HEK293 (cell line): ENCODE measurements around the gene COL8A1.

Experiments
- CTCF ChIA-PET: fragments of 350-600 bp; formaldehyde crosslinking; extraction: SDS; loops from one replicate; lab custom pipeline; 2021; ENCODE audit warnings: antibody characterized with exemption; lab: Yijun Ruan, JAX
- POLR2A ChIA-PET: fragments of 300-600 bp; formaldehyde crosslinking; extraction: SDS; loops from one replicate; lab custom pipeline; 2020; ENCODE audit warnings: antibody characterized with exemption, inconsistent platforms; lab: Yijun Ruan, JAX
- H3K27ac ChIP-seq: fragments of 200-500 bp; sonication (Bioruptor generic); 2 replicates; pipeline ENCODE4 v1.5.1; 2014; ENCODE audit warnings: low read depth, low read length, control low read depth, inconsistent platforms; ENCODE audit errors: extremely low read depth
- H3K36me3 ChIP-seq, 2 experiments: fragments of 200-500 bp in 1 of 2; sonication (Bioruptor generic) in 1 of 2; 1 replicate in 1 of 2; 2 replicates in 1 of 2; pipeline ENCODE4 v1.5.1; 2014 to 2017; ENCODE audit warnings: inconsistent platforms in 2 of 2, low read length in 2 of 2; ENCODE audit not compliant: control insufficient read depth in 2 of 2, insufficient read depth in 1 of 2
- H3K4me1 ChIP-seq: fragments of 200-500 bp; sonication (Bioruptor generic); 2 replicates; pipeline ENCODE4 v1.5.1; 2014; ENCODE audit warnings: mild to moderate bottlenecking, low read length, inconsistent platforms; ENCODE audit not compliant: control insufficient read depth, insufficient read depth
- H3K4me3 ChIP-seq: 2 replicates; pipeline ENCODE4 v1.5.1; 2011; ENCODE audit warnings: low read depth, mild to moderate bottlenecking, control low read depth, low read length, moderate library complexity
- H3K9me3 ChIP-seq: fragments of 200-500 bp; sonication (Bioruptor generic); 2 replicates; pipeline ENCODE4 v1.5.1; 2014; ENCODE audit warnings: low read depth, low read length, inconsistent platforms; ENCODE audit not compliant: control insufficient read depth, insufficient read depth
- GLI2 ChIP-seq: fragments of 450-650 bp; formaldehyde crosslinking; IDR thresholded peaks from 2 replicates; pipeline ENCODE4; 2017; ENCODE audit warnings: missing biosample characterization, missing genetic modification characterization, low read depth, borderline replicate concordance
- RBAK ChIP-seq: fragments of 450-650 bp; formaldehyde crosslinking; IDR thresholded peaks from 2 replicates; pipeline ENCODE4 v1.5.1; 2016; ENCODE audit warnings: missing biosample characterization, missing genetic modification characterization
- SCRT2 ChIP-seq: fragments of 450-650 bp; formaldehyde crosslinking; IDR thresholded peaks from 2 replicates; pipeline ENCODE4 v1.5.1; 2016; ENCODE audit warnings: missing biosample characterization, missing genetic modification characterization
- YY1 ChIP-seq: fragments of 450-650 bp; formaldehyde crosslinking; IDR thresholded peaks from 2 replicates; pipeline ENCODE4 v1.5.1; 2018; ENCODE audit warnings: missing biosample characterization, missing genetic modification characterization
- ZBTB20 ChIP-seq: fragments of 450-650 bp; formaldehyde crosslinking; IDR thresholded peaks from 2 replicates; pipeline ENCODE4 v1.5.1; 2016; ENCODE audit warnings: missing biosample characterization, missing genetic modification characterization
- ZFHX2 ChIP-seq: fragments of 450-650 bp; formaldehyde crosslinking; conservative IDR thresholded peaks from 2 replicates; pipeline ENCODE4 v1.5.1; 2016; ENCODE audit warnings: missing biosample characterization, missing genetic modification characterization
- ZNF121 ChIP-seq: fragments of 450-650 bp; formaldehyde crosslinking; IDR thresholded peaks from 2 replicates; pipeline ENCODE4 v1.5.1; 2016; ENCODE audit warnings: missing biosample characterization, missing genetic modification characterization
- ZNF239 ChIP-seq: fragments of 450-650 bp; formaldehyde crosslinking; IDR thresholded peaks from 2 replicates; pipeline ENCODE4 v1.5.1; 2016; ENCODE audit warnings: missing biosample characterization, missing genetic modification characterization
- ZNF366 ChIP-seq: fragments of 450-650 bp; formaldehyde crosslinking; conservative IDR thresholded peaks from 2 replicates; pipeline ENCODE4 v1.5.1; 2016; ENCODE audit warnings: missing biosample characterization, missing genetic modification characterization
- ZNF558 ChIP-seq: fragments of 450-650 bp; formaldehyde crosslinking; IDR thresholded peaks from 2 replicates; pipeline ENCODE4 v1.5.1; 2016; ENCODE audit warnings: missing biosample characterization, missing genetic modification characterization
- ZNF571 ChIP-seq: fragments of 450-650 bp; formaldehyde crosslinking; IDR thresholded peaks from 2 replicates; pipeline ENCODE4 v1.5.0; 2017; ENCODE audit warnings: missing biosample characterization, missing genetic modification characterization
- ZNF660 ChIP-seq: fragments of 450-650 bp; IDR thresholded peaks from 2 replicates; pipeline ENCODE4 v1.5.1; 2018; ENCODE audit warnings: missing biosample characterization, mild to moderate bottlenecking, missing genetic modification characterization
- ZNF791 ChIP-seq: fragments of 450-650 bp; formaldehyde crosslinking; IDR thresholded peaks from 2 replicates; pipeline ENCODE4 v1.5.1; 2016; ENCODE audit warnings: missing biosample characterization, missing genetic modification characterization
- ZSCAN16 ChIP-seq: fragments of 450-650 bp; formaldehyde crosslinking; IDR thresholded peaks from 2 replicates; pipeline ENCODE4 v1.5.1; 2016; ENCODE audit warnings: missing biosample characterization, missing genetic modification characterization
- TF ChIP-seq, protein P1 (sequence below): fragments of 450-650 bp; formaldehyde crosslinking; conservative IDR thresholded peaks from 2 replicates; pipeline ENCODE4 v1.5.1; 2016; ENCODE audit warnings: low read depth, missing biosample characterization, missing genetic modification characterization
- TF ChIP-seq, protein P2 (sequence below): fragments of 450-650 bp; formaldehyde crosslinking; conservative IDR thresholded peaks from 2 replicates; pipeline ENCODE4 v1.5.1; 2016; ENCODE audit warnings: low read depth, missing biosample characterization, missing genetic modification characterization
- TF ChIP-seq, protein P3 (sequence below): fragments of 450-650 bp; formaldehyde crosslinking; IDR thresholded peaks from 2 replicates; pipeline ENCODE4; 2016; ENCODE audit warnings: missing biosample characterization, missing genetic modification characterization
- TF ChIP-seq, protein P4 (sequence below): fragments of 450-650 bp; formaldehyde crosslinking; IDR thresholded peaks from 2 replicates; pipeline ENCODE4 v1.5.1; 2016; ENCODE audit warnings: missing biosample characterization, missing genetic modification characterization
- TF ChIP-seq, protein P5 (sequence below): IDR thresholded peaks from 2 replicates; pipeline ENCODE4 v1.6.1; 2011; ENCODE audit warnings: mild to moderate bottlenecking, low read depth, low read length, borderline replicate concordance

The COL8A1 gene

DNA sequence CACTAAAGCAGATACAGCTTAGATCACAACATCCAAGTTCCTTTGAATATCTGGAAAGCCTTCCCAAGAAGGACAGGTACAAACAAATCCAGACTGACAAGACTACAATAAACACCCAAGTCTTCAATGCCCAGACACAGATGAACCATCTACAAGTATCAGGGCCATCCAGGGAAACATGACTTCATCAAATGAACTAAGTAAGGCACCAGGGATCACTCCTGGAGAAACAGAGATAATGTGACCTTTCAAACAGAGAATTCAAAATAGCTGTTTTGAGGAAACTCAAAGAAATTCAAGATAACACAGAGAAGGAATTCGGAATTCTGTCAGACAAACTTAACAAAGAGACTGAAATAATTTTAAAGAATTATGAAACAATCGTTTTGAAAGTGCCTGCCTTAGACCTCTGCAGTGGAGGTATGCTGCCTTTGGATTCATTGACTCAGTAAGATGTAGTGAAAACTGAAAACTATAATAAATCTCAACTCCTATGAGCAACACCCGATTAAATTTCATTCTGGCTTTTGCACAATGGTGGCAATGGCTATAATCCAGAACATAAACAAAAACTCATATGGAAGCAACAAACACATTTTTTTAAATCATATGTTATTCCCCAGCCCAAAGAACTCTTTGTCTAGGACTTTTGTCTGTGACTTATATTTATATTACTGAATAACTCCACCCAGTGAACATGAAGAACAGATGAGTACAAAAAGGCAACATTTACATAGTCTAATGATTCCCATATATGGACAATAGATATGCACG, 12.6 kb upstream of the COL8A1 start:
- ChIA-PET CTCF (no interaction called here), POLR2A (no interaction called here)
- H3K27ac ChIP-seq, result no peak overlapping the region
- no peak overlapping the region for H3K4me3 ChIP-seq
- H3K9me3 ChIP-seq, result no peaks in the 10 kb centered on the region
- no peak for TF ChIP-seq GLI2 (tag by site-specific recombination)
- no peak for TF ChIP-seq ZNF660 (tag by site-specific recombination)
- TF ChIP-seq SCRT2 (tag by site-specific recombination), result no peak
- no peak for TF ChIP-seq ZNF239 (tag by site-specific recombination)
- no peaks in the 10 kb centered on the region for H3K4me1 ChIP-seq
- H3K36me3 ChIP-seq, result no peaks in the 10 kb centered on the region

DNA sequence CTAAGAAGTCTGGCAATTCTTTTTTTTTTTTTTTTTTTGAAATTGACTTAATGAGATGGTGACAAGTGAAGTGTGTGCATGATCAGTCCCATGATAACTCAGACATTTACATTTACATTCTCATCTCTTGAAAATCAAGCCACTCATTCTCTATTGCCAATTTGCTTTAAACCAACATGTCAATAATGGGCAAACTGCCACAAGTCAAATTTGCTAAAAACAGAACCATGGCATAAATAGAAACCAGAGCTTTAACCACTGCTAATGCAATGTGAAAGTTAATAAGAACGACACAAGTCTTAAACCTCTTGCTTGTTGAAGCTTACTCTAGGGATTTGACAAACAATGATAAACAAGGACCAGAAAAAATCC, 12.0 kb upstream of the COL8A1 start:
- Histone ChIP-seq H3K27ac (no peak overlapping the region), H3K9me3 (no peaks in the 10 kb centered on the region), H3K4me1 (no peaks in the 10 kb centered on the region), H3K36me3 (no peaks in the 10 kb centered on the region), H3K4me3 (no peak overlapping the region)
- ChIA-PET POLR2A (no interaction called here), CTCF (no interaction called here)
- TF ChIP-seq ZNF366 (tag by site-specific recombination) (no peak), ZSCAN16 (no peak), ZNF121 (no peak), ZBTB20 (tag by site-specific recombination) (no peak), YY1 (no peak), ZNF558 (tag by site-specific recombination) (no peak), ZNF571 (tag by site-specific recombination) (no peak), ZFHX2 (tag by site-specific recombination) (no peak), ZNF791 (tag by site-specific recombination) (no peak), RBAK (tag by site-specific recombination) (no peak)
- TF ChIP-seq, protein P1, sequence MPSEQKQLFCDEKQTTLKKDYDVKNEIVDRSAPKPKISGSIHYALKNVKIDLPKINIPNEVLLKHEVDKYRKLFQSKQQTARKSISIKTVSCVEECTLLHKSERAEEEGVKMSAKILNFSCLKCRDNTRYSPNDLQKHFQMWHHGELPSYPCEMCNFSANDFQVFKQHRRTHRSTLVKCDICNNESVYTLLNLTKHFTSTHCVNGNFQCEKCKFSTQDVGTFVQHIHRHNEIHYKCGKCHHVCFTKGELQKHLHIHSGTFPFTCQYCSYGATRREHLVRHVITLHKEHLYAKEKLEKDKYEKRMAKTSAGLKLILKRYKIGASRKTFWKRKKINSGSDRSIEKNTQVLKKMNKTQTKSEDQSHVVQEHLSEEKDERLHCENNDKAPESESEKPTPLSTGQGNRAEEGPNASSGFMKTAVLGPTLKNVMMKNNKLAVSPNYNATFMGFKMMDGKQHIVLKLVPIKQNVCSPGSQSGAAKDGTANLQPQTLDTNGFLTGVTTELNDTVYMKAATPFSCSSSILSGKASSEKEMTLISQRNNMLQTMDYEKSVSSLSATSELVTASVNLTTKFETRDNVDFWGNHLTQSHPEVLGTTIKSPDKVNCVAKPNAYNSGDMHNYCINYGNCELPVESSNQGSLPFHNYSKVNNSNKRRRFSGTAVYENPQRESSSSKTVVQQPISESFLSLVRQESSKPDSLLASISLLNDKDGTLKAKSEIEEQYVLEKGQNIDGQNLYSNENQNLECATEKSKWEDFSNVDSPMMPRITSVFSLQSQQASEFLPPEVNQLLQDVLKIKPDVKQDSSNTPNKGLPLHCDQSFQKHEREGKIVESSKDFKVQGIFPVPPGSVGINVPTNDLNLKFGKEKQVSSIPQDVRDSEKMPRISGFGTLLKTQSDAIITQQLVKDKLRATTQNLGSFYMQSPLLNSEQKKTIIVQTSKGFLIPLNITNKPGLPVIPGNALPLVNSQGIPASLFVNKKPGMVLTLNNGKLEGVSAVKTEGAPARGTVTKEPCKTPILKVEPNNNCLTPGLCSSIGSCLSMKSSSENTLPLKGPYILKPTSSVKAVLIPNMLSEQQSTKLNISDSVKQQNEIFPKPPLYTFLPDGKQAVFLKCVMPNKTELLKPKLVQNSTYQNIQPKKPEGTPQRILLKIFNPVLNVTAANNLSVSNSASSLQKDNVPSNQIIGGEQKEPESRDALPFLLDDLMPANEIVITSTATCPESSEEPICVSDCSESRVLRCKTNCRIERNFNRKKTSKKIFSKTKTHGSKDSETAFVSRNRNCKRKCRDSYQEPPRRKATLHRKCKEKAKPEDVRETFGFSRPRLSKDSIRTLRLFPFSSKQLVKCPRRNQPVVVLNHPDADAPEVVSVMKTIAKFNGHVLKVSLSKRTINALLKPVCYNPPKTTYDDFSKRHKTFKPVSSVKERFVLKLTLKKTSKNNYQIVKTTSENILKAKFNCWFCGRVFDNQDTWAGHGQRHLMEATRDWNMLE, result no peak
- TF ChIP-seq, protein P2, sequence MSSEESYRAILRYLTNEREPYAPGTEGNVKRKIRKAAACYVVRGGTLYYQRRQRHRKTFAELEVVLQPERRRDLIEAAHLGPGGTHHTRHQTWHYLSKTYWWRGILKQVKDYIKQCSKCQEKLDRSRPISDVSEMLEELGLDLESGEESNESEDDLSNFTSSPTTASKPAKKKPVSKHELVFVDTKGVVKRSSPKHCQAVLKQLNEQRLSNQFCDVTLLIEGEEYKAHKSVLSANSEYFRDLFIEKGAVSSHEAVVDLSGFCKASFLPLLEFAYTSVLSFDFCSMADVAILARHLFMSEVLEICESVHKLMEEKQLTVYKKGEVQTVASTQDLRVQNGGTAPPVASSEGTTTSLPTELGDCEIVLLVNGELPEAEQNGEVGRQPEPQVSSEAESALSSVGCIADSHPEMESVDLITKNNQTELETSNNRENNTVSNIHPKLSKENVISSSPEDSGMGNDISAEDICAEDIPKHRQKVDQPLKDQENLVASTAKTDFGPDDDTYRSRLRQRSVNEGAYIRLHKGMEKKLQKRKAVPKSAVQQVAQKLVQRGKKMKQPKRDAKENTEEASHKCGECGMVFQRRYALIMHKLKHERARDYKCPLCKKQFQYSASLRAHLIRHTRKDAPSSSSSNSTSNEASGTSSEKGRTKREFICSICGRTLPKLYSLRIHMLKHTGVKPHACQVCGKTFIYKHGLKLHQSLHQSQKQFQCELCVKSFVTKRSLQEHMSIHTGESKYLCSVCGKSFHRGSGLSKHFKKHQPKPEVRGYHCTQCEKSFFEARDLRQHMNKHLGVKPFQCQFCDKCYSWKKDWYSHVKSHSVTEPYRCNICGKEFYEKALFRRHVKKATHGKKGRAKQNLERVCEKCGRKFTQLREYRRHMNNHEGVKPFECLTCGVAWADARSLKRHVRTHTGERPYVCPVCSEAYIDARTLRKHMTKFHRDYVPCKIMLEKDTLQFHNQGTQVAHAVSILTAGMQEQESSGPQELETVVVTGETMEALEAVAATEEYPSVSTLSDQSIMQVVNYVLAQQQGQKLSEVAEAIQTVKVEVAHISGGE (tag by site-specific recombination), result no peak
- TF ChIP-seq, protein P3, sequence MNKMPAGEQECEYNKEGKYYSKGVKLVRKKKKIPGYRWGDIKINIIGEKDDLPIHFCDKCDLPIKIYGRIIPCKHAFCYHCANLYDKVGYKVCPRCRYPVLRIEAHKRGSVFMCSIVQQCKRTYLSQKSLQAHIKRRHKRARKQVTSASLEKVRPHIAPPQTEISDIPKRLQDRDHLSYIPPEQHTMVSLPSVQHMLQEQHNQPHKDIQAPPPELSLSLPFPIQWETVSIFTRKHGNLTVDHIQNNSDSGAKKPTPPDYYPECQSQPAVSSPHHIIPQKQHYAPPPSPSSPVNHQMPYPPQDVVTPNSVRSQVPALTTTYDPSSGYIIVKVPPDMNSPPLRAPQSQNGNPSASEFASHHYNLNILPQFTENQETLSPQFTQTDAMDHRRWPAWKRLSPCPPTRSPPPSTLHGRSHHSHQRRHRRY (tag by site-specific recombination), result no peak
- TF ChIP-seq, protein P4, sequence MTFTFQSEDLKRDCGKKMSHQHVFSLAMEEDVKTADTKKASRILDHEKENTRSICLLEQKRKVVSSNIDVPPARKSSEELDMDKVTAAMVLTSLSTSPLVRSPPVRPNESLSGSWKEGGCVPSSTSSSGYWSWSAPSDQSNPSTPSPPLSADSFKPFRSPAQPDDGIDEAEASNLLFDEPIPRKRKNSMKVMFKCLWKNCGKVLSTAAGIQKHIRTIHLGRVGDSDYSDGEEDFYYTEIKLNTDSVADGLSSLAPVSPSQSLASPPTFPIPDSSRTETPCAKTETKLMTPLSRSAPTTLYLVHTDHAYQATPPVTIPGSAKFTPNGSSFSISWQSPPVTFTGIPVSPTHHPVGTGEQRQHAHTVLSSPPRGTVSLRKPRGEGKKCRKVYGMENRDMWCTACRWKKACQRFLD (tag by site-specific recombination), result no peak
- TF ChIP-seq, protein P5, sequence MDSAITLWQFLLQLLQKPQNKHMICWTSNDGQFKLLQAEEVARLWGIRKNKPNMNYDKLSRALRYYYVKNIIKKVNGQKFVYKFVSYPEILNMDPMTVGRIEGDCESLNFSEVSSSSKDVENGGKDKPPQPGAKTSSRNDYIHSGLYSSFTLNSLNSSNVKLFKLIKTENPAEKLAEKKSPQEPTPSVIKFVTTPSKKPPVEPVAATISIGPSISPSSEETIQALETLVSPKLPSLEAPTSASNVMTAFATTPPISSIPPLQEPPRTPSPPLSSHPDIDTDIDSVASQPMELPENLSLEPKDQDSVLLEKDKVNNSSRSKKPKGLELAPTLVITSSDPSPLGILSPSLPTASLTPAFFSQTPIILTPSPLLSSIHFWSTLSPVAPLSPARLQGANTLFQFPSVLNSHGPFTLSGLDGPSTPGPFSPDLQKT, result no peak
